NCI-H748 (cell line): ENCODE results near the gene DOCK8.
A peak's percentile ranks its signal among the peaks of the same experiment; 100 is the strongest.

ENCODE experiments used
- DNase-seq: peaks from one replicate; lab custom pipeline; 2025; ENCODE audit not compliant: unreplicated experiment; lab: John Stamatoyannopoulos, UW

DOCK8 gene

DNA sequence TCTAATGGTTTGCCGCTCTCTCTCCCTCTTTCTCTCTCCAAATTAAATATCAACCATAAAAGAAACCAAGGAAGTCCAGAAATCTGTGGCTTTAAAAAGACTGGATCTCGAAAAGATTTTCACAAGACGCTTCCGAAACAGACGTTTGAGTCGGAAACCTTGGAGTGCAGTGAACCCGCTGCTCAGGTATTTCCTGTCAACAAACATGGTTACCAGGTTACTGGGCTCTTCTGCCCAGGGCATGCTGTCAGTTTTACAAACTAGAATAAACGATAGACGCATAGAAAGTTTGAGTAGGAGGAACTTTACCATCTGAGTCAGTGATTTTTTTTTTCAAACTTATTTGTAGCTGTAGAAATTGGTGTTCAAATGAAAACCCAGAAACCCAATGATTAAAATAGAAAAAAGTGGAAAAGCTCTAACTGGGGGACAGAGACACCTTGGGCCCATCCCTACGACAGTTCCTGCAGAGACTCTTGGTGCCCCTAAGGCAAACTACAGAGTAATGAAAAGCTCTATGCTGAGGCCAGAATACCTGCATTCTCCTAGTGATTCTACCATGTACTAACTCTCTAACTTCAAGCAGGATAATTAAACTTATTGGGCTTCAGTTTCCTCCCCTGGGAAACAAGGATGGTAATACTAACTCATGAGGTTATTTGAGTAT lies 90.0 kb downstream of the DOCK8 start:
- DNase-seq, result peak; percentile 57

DNA sequence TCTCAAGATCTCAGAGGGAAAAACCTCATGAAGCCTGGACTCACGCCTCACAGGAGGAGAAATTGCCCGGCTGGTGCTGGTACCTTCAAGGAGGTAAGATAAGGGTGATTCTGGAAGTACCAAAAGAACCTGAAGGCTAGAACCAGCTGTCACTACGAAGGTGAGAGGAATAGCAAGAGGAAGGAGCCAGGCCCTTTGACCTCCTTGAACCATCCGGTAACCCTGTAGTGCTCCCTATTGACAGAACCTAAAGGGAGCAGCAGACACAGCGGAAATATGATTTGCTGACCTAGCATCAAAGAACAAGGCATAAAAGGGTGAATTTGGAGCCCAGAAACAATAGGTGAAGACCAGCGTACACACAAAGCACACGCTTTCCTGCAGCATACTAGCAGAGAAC lies 92.2 kb downstream of the DOCK8 start:
- peak; percentile 24 for DNase-seq

DNA sequence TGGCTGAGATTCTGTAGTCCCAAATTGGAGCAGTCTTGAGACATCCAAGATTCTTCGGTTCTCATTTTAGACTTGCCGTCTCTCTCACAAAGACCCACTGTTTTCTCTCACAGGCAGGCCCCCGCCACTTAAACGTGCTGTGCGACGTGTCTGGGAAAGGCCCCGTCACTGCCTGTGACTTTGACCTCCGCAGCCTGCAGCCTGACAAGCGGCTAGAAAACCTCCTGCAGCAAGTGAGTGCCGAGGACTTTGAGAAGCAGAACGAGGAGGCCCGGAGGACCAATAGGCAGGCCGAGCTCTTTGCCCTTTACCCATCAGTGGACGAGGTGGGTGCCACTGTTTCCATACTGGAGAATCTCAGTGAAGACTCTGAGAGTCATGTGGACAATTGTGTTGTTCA lies 97.2 kb downstream of the DOCK8 start:
- DNase-seq, result no peak

DNA sequence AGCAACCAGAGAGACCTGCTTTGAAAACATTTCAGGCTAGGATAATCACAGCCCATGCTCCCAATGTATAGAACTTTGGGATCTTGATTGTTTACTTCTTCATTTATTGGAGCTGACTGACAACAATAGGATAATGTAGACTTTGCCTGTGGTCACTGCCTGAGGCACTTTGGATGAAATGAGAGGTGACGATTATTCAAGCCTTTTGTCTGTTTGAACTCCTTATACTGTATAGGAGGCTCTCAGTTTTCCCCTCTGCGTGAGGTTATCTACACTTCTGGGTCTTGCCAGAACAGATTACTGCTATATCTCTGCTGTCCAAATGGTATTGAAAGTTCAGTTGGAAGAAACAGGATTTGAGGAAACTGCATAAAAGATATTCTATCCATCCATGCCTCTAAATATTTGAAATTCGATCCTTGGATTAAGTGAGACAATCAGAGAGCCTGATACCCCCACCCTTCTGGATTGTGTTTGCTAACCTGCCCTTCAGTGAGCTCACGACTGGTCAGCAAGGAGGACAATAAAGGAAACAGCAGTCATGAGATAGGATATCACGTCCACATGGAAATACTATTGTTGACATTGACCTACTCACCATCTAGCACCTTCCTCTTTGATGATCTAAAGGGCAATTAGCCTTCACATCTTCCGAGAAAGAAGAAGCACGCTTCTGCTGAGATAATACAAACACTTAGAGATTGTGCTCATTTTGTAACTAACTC lies 98.1 kb downstream of the DOCK8 start:
- DNase-seq, result peak; percentile 67

DNA sequence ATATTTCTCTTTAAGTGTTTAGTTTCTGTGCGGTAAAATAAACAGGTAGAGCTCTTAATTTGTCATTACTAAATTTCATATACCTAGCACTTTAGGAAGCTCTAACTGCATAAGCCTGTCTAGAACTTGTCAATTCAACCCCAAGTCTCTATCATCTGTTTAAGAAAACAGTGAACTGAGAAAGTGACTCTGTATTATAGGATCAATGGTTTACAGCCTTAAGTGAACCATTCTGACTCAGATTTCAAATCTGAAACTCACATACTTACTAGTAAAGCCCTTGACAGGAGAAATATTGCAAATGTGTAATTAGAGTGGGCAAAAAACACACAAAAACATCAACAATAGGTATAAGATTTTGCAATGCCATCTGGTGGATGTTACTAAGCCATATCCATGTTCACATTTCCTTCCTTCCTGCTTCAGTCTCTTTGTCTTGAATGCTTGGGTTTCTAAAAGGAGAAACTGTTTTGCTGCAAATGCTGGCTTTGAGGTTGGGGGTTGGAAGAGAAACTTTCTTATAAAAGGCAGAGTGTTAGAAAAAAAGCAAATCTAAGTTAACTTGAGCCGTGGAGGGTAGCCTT lies 101.8 kb downstream of the DOCK8 start:
- DNase-seq, result no peak

DNA sequence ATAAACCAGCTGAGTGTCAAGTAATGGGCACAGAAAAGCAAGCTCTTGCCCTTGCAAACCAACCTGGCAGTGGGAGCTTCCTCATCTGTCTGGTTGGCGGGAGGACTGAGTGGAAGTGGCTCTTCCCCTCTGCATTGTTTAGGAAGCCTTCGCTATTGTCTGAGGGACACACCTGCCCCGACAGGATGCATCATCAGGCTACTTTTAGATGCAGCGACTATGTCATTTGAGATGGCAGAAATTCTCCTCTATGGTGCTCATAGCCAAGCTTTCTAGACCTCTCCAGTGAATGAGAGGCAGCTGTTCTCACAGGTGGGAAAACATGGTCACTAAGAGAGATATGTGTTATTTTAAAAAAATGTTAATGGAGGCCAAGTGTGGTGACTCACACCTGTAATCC lies 104.0 kb downstream of the DOCK8 start:
- DNase-seq, result peak; percentile 73

DNA sequence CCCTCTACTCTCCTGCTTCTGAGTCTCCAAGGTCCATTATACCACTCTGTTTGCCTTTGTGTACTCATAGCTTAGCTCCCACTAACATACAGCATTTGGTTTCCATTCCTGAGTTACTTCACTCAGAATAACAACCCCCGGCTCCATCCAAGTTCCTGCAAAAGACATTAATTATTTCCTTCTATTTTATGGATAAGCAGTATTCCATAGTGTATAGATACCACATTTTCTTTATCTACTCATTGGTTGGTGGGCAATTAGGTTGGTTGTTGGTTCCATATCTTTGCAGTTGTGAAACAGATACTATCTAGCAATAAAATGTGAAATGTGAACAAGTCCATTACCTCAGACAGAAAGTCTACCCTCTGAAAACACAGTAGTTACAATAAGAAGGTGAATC lies 110.3 kb downstream of the DOCK8 start:
- DNase-seq, result no peak

DNA sequence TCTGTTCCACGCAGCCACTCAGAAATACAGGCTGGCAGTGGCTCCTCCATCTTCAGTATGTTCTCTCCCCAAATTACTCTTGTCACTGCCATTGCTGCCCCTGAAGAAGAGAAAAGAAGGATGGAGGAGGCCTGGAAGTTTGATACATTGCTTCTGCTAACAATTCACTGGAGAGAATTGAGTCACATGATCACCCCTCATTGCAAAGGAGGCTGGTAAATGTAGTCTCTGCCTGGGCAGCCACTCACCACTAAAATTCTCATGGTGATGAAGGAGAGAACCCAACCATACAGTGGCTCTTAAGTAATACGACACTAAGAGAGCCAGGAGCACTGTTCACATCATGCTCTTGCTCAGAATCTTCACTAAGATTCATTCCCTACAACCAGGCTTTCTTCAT lies 112.0 kb downstream of the DOCK8 start:
- DNase-seq, result no peak

DNA sequence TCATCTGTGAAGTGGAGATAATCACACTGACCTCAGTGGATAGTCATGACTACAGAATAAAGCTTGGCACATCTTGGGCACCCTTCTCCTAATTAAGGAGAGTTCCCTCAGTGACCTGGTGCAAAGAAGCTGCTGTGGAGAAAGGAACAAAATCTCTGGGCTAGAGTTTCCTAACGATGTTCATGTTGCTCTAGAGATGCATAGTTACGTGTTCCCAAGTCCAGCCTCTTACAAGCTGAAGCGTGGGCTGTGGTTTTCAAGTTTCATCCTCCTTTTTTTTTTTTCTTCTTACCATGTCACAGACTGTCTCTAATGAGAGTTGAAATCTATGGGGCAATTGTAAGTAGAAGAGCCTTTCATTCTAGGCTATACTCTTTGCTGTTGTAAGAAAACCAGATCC lies 113.8 kb downstream of the DOCK8 start:
- no peak for DNase-seq

DNA sequence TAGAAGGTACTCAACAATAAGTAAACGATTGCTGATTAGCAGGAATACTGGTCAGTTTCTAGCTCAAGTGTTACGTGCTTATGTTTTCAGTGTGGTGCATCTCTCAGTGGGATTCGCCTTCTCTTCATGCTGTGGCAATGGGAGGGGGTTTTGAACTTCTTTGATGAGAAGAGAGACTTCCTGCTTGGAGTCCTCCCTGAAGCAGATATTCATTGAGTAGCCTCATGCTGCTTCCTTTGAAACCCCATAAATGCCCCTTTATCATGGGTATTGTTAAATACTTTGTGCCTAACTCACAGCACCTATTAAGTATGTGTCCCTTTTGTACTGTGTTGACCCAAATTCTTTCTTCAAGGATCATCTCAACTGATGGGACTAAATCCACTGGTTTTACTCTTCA lies 116.5 kb downstream of the DOCK8 start:
- no peak for DNase-seq

DNA sequence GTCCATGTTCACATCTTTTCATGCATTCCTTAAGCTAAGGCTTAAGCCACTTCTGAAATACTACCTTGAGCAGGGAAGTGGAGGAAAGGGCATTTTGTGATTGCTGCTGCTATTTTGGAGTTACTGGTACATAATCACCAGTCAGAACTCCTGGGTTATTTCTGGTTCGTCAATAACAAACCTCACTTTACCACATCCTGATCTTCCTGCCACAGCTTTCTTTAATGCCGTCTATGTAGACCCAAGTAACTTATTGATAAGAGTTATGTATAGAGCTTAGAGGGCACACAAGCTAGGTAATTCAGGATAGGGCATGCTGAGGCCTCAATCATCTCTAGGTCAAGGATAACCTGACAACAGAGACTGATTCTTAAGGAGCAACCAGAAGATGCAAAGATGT lies 120.7 kb downstream of the DOCK8 start:
- no peak for DNase-seq

DNA sequence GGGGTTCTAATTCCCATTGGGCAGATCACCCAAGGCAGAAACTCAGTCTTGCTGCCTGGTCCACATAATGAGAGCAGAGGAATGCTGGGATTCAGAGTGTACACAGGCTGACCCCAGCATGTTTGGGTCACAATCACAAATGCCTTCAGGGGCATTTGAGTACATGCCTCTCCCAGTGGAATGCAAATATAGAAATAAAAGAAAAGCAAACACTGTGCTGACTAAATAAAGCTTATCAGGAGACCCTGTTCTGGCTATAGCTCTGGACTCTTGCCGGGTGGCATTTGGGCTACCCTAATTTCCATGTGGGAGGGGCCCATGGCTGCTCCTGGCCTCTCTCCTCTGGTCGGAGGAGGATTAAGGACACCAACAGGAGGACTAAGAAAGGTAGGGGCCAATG lies 121.4 kb downstream of the DOCK8 start:
- DNase-seq, result peak; percentile 9

DNA sequence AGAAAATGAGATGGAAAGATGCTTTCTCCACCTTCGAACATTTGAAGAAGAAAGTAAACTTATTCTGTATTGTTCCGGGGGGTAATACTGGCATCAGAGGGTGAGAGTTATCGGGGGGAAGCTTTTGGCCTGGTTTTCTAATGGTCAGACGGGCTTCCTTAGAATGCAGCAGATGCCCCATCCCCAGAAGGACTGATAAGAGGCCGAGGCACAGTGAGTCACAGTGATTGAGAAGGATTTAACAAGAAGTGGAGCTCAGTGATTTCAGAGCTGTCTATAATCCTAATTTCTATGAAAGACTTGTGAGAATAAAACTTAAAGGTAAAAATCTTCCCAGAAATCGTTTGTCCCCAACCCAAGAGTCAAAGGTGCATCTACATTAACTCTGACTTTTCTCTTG lies 123.9 kb downstream of the DOCK8 start:
- DNase-seq, result no peak

DNA sequence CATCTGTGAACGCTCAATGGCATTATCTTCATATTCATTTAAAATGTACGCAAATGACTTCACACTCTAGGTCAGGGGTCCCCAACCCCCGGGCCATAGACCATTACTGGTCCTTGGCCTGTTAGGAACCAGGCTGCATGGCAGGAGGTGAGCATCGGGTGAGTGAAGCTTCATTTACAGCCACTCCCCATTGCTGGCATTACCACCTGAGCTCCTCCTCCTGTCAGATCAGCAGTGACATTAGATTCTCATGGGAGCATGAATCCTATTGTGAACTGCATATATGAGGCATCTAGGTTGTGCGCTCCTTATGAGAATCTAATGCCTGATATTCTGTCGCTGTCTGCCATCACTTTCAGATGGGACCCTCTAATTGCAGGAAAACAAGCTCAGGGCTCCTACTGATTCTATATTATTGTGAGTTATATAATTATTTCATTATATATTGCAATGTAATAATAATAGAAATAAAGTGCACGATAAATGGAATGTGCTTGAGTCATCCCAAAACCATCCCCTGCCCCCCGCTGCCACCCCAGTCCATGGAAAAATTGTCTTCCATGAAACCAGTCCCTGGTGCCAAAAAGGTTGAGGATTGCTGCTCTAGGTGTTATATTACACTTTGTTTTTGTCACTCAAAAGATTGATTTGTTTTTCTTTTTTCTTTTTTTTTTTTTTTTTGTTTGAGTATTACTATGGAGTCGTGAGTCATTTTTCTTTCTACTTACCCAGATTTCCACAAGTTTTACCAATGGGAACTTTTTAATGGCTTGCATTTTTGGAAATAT lies 127.2 kb downstream of the DOCK8 start:
- DNase-seq, result no peak

DNA sequence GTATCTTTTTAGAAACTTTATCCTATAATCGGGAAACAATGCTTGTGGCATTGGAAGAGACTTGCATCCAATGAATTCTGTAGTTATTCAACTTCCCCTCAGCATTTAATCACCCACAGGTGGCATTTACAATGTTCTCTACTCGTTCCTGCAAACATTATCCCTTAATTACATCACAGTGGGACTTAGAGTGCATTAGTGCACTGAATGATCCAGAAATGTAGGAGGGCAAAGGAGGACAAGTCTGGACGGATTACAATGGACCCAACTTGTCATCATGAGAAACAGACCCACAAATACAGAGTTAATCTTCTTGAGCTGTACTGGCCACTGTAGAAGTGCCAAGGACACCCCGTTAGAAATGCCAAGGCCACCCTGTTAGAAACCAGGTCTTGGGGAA lies 129.1 kb downstream of the DOCK8 start:
- DNase-seq, result no peak

DNA sequence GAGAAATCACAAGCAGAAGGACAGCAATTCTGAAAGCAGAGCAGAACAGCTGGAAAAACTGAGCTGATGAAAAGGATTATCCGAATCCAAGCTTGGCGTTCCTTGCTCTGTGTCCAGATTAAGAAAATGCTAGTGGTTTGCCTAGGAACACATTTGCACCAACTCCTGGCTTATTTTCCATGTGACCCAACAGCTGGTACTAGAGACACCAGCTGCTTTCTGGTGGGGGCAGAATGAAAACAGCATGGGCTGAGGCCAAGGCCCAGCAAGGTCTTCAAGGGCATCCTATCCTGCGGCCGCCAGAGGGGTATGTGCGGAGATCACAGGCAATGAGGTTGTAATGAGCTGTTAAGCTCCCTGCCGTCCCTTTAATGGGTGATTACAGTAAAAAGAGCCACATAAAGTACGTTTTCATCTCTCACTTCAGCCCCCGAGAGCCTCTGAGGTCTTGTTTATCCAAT lies 131.5 kb downstream of the DOCK8 start:
- no peak for DNase-seq

DNA sequence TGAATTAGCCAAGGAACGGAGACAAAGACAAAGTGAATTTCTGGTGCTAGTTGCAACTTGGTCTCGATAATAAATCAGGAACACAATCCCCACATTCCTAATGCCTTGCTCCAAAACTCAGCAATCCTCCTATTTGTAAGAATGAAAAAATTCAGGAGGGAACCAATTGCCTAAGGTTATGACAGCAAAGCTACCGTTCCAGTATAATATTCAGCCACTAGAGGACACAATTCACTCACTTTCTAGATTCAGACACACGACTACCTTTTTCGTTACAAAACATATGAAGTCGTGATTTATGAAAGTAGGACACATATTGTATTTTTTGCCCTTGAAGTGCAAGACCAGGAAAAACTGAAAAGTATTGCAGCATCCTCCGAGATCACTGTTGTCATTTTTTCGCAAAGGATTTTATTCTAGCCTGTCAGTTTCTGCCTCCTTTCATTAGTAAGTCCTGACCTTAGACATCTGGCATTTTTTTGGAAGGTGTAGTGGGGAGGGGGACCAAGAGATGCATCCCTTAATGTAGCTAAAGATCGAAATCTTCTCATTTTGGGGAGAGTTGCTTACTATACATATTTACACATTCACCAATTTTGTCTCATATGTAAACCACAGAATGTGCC lies 133.1 kb downstream of the DOCK8 start:
- DNase-seq, result peak; percentile 38

DNA sequence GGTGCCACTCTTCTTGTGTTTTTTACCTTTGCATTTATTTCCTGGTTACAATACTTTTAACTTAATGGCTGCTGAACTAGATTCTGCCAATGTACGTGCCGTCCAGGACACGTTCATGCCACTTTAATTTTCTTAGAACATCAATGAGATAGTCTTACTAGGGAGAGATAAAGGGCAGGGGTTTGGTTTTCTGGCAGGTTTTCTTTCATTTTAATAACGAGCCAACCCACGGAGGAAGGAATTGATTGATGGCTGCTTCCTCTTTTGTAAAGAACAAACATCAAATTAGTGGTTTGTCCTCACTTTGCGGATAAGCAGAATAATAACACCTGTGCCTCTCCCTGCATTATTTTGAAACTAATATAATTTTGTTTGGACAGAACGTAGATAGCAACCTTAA lies 135.7 kb downstream of the DOCK8 start:
- no peak for DNase-seq

DNA sequence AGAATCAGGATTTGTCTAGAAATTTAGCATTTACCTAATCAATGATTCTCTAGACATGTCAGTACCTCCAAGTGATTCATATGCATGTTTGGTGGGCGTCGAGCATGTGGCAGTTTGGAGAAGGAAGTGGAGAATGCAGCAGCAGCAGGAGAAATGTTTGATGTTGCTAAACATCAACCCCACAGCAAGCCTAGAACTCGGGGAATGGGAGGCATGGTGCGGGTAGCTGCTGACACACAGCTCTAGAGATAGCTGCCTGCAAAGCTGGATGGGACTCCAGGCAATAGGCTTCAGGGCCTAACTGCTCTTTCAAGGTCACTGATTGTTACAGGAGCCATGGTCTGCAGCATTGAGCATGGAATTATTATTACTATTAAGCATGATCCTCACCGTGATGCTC lies 137.3 kb downstream of the DOCK8 start:
- no peak for DNase-seq

DNA sequence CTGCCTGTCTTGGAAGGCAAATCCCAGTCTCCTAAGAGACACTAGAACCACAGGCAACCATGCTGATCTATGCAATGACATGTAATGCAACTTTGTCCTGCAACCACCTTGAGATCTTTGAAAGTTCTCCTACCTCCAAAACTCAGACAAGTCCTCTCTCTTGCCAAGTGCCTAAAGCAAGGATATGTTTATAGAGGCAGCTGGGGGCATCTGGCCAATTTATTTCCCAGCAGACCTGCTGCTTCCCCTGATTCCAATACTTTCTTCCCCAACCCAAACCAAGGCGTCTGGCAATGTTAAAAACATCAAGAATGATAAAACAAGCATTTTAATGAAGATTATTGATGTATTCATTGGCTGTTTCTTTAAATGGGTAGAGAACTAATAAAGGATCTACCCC lies 138.4 kb downstream of the DOCK8 start:
- DNase-seq, result no peak

DNA sequence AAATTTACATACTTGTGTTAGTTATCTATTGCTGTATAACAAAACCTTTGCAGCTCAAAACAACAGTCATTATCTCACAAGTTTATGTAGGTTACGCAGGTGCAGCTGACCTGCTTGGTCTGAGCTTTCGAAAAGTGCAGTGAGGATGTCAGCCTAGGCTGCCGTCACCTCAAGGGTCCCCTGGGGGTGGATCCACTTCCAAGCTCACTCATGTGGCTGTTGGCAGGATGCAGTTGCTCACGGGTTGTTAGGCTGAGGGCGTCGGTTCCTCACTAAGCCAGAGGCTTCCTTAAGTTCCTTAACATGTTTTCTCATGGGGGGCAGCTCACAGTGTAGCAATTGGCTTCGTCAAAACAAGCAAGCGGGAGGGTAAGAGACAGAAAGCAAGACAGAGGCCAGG lies 139.8 kb downstream of the DOCK8 start:
- DNase-seq, result peak; percentile 17
